ENCODE data around the gene DLG4. TPM values are rescaled to one million over a fixed set of nuclear protein-coding genes. Genes with fewer than 3 reads are reported as not detected.

The DLG4 gene
- total RNA-seq, 1 experiment from 2014 or later, result 59.7 TPM

DNA sequence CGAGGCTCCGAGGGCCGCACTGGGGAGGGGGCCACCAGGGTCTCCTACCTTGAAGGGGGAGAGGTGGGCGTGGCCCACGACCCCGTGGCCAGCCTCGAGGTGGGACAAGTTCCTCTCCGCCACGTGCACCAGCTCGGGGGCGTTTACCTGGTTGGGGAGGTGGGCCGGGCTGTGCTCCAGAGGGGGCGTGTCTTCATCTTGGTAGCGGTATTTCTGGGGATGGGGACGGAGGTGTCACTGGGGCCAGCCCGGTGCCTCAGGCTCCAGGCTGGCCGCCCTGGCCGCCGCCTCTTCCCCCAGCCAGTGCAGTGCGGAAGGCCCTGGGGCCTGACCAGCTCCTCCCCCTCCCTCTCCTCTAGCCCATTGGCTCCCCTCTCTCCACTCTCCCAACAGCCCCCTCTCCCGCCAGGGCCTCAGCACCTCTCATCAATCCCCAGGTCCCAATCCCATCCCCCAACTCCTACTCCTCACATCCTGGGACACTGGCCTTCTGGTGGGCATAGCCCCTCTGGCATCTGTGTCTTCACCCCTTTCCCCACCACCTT is 11.5 kb downstream of the DLG4 start (continued):
- TF ChIP-seq, protein P1, sequence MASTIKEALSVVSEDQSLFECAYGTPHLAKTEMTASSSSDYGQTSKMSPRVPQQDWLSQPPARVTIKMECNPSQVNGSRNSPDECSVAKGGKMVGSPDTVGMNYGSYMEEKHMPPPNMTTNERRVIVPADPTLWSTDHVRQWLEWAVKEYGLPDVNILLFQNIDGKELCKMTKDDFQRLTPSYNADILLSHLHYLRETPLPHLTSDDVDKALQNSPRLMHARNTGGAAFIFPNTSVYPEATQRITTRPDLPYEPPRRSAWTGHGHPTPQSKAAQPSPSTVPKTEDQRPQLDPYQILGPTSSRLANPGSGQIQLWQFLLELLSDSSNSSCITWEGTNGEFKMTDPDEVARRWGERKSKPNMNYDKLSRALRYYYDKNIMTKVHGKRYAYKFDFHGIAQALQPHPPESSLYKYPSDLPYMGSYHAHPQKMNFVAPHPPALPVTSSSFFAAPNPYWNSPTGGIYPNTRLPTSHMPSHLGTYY (CRISPR knock-in tag; IDR thresholded peaks at IDR 0.05), result peak; percentile 30; the same call in 1 of the 2 replicates

DNA sequence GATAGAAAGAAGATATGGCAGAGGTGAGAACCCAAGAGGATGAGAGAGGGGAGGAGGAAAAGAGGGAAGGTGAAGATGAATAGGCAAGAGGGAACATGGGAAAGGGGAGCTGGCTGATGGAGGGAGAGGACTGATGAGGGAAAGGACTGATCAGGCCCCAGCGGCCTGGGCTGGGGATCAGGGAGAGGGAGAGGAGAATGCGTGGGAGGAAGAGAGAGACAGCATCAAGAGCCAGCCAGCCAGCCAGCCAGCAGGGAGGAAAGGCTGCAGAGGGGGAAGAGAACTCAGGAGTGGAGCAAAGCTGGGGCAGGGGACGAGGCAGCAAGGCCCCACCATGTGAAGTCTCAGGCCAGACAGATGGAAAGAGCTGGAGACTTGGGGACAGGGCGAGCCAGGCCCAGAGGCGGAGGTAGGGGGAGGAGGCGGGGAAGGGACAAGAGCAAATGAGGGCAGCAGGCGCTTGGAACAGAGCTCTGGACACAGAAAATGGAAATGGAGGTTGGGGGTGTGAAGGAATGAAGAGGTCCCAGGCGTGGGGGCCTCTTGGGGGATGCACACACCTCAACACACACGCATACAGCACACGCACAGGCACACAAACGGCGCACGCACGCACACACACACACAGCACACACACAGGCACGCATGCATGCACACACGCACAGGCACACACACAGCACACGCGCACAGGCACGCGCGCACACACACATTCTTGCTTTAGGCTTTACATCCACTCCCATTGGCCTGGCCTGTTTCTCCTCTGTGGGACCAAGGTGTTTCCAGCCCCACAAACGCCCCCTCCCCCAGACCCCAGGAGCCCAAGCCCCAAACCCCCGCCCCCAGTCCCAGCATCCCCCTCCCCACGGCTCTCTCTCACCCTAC is 12.3 kb downstream of the DLG4 start:
- Mint-ChIP-seq H3K4me3 (peak overlapping the region; percentile 59), H3K9me3 (no peaks in the 10 kb centered on the region), H3K27me3 (ENCODE audit: low read depth) (no peaks in the 10 kb centered on the region), H3K36me3 (peaks cover 11% of the 10 kb centered on the region), H3K4me1 (peaks cover 55% of the 10 kb centered on the region), H3K27ac (peak overlapping the region; percentile 29; the same call in 1 of the 2 replicates)
- TF ChIP-seq TP53 (CRISPR knock-in tag; IDR thresholded peaks at IDR 0.05) (no peak), ZNF121 (CRISPR knock-in tag; IDR thresholded peaks at IDR 0.05) (no peak), MYBL2 (CRISPR knock-in tag; IDR thresholded peaks at IDR 0.05) (no peak), RORB (CRISPR knock-in tag; IDR thresholded peaks at IDR 0.05) (no peak), ZNF138 (CRISPR knock-in tag; conservative IDR thresholded peaks at IDR 0.05) (no peak), ZNF263 (CRISPR knock-in tag; IDR thresholded peaks at IDR 0.05; ENCODE audit: low read depth) (no peak), CREM (CRISPR knock-in tag; IDR thresholded peaks at IDR 0.05) (no peak)
- TF ChIP-seq, protein P2, sequence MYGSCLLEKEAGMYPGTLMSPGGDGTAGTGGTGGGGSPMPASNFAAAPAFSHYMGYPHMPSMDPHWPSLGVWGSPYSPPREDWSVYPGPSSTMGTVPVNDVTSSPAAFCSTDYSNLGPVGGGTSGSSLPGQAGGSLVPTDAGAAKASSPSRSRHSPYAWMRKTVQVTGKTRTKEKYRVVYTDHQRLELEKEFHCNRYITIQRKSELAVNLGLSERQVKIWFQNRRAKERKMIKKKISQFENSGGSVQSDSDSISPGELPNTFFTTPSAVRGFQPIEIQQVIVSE (CRISPR knock-in tag; IDR thresholded peaks at IDR 0.05; ENCODE audit: borderline replicate concordance), result no peak
- TF ChIP-seq, protein P3, sequence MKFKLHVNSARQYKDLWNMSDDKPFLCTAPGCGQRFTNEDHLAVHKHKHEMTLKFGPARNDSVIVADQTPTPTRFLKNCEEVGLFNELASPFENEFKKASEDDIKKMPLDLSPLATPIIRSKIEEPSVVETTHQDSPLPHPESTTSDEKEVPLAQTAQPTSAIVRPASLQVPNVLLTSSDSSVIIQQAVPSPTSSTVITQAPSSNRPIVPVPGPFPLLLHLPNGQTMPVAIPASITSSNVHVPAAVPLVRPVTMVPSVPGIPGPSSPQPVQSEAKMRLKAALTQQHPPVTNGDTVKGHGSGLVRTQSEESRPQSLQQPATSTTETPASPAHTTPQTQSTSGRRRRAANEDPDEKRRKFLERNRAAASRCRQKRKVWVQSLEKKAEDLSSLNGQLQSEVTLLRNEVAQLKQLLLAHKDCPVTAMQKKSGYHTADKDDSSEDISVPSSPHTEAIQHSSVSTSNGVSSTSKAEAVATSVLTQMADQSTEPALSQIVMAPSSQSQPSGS (CRISPR knock-in tag; IDR thresholded peaks at IDR 0.05; ENCODE audit: borderline replicate concordance, low read depth), result no peak
- TF ChIP-seq, protein P4, sequence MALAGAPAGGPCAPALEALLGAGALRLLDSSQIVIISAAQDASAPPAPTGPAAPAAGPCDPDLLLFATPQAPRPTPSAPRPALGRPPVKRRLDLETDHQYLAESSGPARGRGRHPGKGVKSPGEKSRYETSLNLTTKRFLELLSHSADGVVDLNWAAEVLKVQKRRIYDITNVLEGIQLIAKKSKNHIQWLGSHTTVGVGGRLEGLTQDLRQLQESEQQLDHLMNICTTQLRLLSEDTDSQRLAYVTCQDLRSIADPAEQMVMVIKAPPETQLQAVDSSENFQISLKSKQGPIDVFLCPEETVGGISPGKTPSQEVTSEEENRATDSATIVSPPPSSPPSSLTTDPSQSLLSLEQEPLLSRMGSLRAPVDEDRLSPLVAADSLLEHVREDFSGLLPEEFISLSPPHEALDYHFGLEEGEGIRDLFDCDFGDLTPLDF (CRISPR knock-in tag; IDR thresholded peaks at IDR 0.05), result no peak
- TF ChIP-seq, protein P5, sequence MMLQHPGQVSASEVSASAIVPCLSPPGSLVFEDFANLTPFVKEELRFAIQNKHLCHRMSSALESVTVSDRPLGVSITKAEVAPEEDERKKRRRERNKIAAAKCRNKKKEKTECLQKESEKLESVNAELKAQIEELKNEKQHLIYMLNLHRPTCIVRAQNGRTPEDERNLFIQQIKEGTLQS (CRISPR knock-in tag; conservative IDR thresholded peaks at IDR 0.05), result no peak
- TF ChIP-seq, protein P6, sequence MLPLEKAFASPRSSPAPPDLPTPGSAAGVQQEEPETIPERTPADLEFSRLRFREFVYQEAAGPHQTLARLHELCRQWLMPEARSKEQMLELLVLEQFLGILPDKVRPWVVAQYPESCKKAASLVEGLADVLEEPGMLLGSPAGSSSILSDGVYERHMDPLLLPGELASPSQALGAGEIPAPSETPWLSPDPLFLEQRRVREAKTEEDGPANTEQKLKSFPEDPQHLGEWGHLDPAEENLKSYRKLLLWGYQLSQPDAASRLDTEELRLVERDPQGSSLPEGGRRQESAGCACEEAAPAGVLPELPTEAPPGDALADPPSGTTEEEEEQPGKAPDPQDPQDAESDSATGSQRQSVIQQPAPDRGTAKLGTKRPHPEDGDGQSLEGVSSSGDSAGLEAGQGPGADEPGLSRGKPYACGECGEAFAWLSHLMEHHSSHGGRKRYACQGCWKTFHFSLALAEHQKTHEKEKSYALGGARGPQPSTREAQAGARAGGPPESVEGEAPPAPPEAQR (CRISPR knock-in tag; IDR thresholded peaks at IDR 0.05), result no peak
- TF ChIP-seq, protein P7, sequence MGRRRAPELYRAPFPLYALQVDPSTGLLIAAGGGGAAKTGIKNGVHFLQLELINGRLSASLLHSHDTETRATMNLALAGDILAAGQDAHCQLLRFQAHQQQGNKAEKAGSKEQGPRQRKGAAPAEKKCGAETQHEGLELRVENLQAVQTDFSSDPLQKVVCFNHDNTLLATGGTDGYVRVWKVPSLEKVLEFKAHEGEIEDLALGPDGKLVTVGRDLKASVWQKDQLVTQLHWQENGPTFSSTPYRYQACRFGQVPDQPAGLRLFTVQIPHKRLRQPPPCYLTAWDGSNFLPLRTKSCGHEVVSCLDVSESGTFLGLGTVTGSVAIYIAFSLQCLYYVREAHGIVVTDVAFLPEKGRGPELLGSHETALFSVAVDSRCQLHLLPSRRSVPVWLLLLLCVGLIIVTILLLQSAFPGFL (CRISPR knock-in tag; IDR thresholded peaks at IDR 0.05; ENCODE audit: borderline replicate concordance), result no peak
- ChIA-PET CTCF (interaction anchor here (0.7 to 3.1 kb wide), 10 partner anchors 11 to 161 kb away, joined by 3 to 24 read pairs (median 5); partner anchors contain the start of genes ACADVL and DLG4), POLR2A (interaction anchor here (0.6 to 1.4 kb wide), 4 partner anchors 13 to 280 kb away, joined by 3 to 8 read pairs (median 4); partner anchors contain the start of genes ACADVL and DLG4)
- ATAC-seq, result no peak
- no peak for DNase-seq (ENCODE audit: low spot score)
